H9 (cell line): ENCODE results near the gene HEXD. TPM values are rescaled to one million over a fixed set of nuclear protein-coding genes. Genes with fewer than 3 reads are reported as not detected.
"Not testable (repeated sequence)": the region's sequence is repeated elsewhere in the genome, so short reads cannot be mapped to it uniquely, and the experiment has no call there.

Experiments used
- DNase-seq: peaks from one replicate; pipeline ENCODE4 v3.0.0-alpha.2; 2017
- H2AFZ ChIP-seq: one replicate; pipeline ENCODE4 v1.6.1; 2013; ENCODE audit warnings: mild to moderate bottlenecking, low read length, control low read depth, moderate library complexity
- H2AK5ac ChIP-seq: 2 replicates; pipeline ENCODE4 v1.6.1; 2013; ENCODE audit warnings: low read length, control low read depth, mixed read lengths; ENCODE audit not compliant: insufficient read length
- H2BK120ac ChIP-seq: one replicate; pipeline ENCODE4 v1.6.1; 2013; ENCODE audit warnings: low read depth, mild to moderate bottlenecking, low read length, control low read depth, inconsistent platforms; ENCODE audit not compliant: poor library complexity, severe bottlenecking
- H2BK12ac ChIP-seq: 2 replicates; pipeline ENCODE4 v1.6.1; 2013; ENCODE audit warnings: low read length, control low read depth, mixed read lengths, low read depth; ENCODE audit not compliant: insufficient read length
- H2BK15ac ChIP-seq: 2 replicates; pipeline ENCODE4 v1.6.1; 2013; ENCODE audit warnings: low read depth, low read length, control low read depth
- H2BK20ac ChIP-seq: one replicate; pipeline ENCODE4 v1.6.1; 2013; ENCODE audit warnings: low read depth, mild to moderate bottlenecking, low read length, control low read depth, inconsistent platforms; ENCODE audit not compliant: poor library complexity, severe bottlenecking
- H2BK5ac ChIP-seq: 2 replicates; pipeline ENCODE4 v1.6.1; 2013; ENCODE audit warnings: low read length, control low read depth, mixed read lengths; ENCODE audit not compliant: insufficient read length
- H3K14ac ChIP-seq: 2 replicates; pipeline ENCODE4 v1.6.1; 2013; ENCODE audit warnings: low read length, control low read depth; ENCODE audit not compliant: insufficient read depth
- H3K18ac ChIP-seq: 2 replicates; pipeline ENCODE4 v1.6.1; 2013; ENCODE audit warnings: low read depth, mild to moderate bottlenecking, mixed read lengths, low read length, control low read depth; ENCODE audit not compliant: insufficient read length
- H3K23ac ChIP-seq: 2 replicates; pipeline ENCODE4 v1.6.1; 2013; ENCODE audit warnings: low read length, control low read depth, mixed read lengths, low read depth; ENCODE audit not compliant: insufficient read length
- H3K23me2 ChIP-seq: 2 replicates; pipeline ENCODE4 v1.6.1; 2013; ENCODE audit warnings: low read depth, mild to moderate bottlenecking, mixed read lengths, low read length, control low read depth; ENCODE audit not compliant: insufficient read length, poor library complexity, severe bottlenecking
- H3K27ac ChIP-seq: 2 replicates; pipeline ENCODE4 v1.5.1; 2013; ENCODE audit warnings: low read length, control low read depth, mixed read lengths, low read depth; ENCODE audit not compliant: insufficient read length
- H3K27me3 ChIP-seq: 2 replicates; pipeline ENCODE4 v1.6.1; 2013; ENCODE audit warnings: low read length, control low read depth, inconsistent platforms; ENCODE audit not compliant: insufficient read depth
- H3K4ac ChIP-seq: 2 replicates; pipeline ENCODE4 v1.6.1; 2013; ENCODE audit warnings: low read depth, mild to moderate bottlenecking, control low read depth, inconsistent platforms, low read length, moderate library complexity
- H3K4me1 ChIP-seq: 2 replicates; pipeline ENCODE4 v1.6.1; 2013; ENCODE audit warnings: low read length, control low read depth, inconsistent platforms; ENCODE audit not compliant: insufficient read depth
- H3K4me2 ChIP-seq: 2 replicates; pipeline ENCODE4 v1.6.1; 2013; ENCODE audit warnings: low read length, control low read depth, mixed read lengths; ENCODE audit not compliant: insufficient read length, insufficient read depth
- H3K56ac ChIP-seq: 2 replicates; pipeline ENCODE4 v1.6.1; 2013; ENCODE audit warnings: low read depth, mild to moderate bottlenecking, mixed read lengths, low read length, control low read depth; ENCODE audit not compliant: insufficient read length
- H3K79me1 ChIP-seq: 2 replicates; pipeline ENCODE4 v1.6.1; 2013; ENCODE audit warnings: low read depth, mild to moderate bottlenecking, moderate library complexity, low read length, control low read depth, inconsistent platforms; ENCODE audit not compliant: insufficient read depth, poor library complexity, severe bottlenecking
- H3K79me2 ChIP-seq: 2 replicates; pipeline ENCODE4 v1.6.1; 2013; ENCODE audit warnings: low read length, control low read depth, inconsistent platforms; ENCODE audit not compliant: insufficient read depth
- H3K9ac ChIP-seq: 2 replicates; pipeline ENCODE4 v1.6.1; 2013; ENCODE audit warnings: low read length, control low read depth, mixed read lengths; ENCODE audit not compliant: insufficient read length; ENCODE audit errors: extremely low read depth
- H3K9me3 ChIP-seq: one replicate; pipeline ENCODE4 v1.6.1; 2013; ENCODE audit warnings: low read depth, low read length, inconsistent platforms; ENCODE audit not compliant: control insufficient read depth
- H3T11ph ChIP-seq: one replicate; pipeline ENCODE4 v1.6.1; 2013; ENCODE audit warnings: mild to moderate bottlenecking, low read length, control low read depth, inconsistent platforms
- H4K20me1 ChIP-seq: one replicate; pipeline ENCODE4 v1.6.1; 2013; ENCODE audit not compliant: control insufficient read depth, insufficient read length, insufficient read depth
- H4K5ac ChIP-seq: 2 replicates; pipeline ENCODE4 v1.6.1; 2013; ENCODE audit warnings: low read depth, mild to moderate bottlenecking, mixed read lengths, low read length, control low read depth; ENCODE audit not compliant: insufficient read length
- H4K8ac ChIP-seq: replicated peaks from 2 replicates; pipeline ENCODE4 v1.6.1; 2013; ENCODE audit warnings: low read length, control low read depth, mixed read lengths, low read depth; ENCODE audit not compliant: insufficient read length
- H4K91ac ChIP-seq: 2 replicates; pipeline ENCODE4 v1.6.1; 2013; ENCODE audit warnings: low read depth, mild to moderate bottlenecking, moderate library complexity, mixed read lengths, low read length, control low read depth; ENCODE audit not compliant: insufficient read length
- H3K27ac Mint-ChIP-seq, 3 experiments: 2 replicates in 2 of 3; 3 replicates in 1 of 3; pipeline ENCODE4 v1.8.0; 2020 to 2021; ENCODE audit warnings: mixed read lengths in 3 of 3, mild to moderate bottlenecking in 1 of 3, moderate library complexity in 1 of 3
- H3K27me3 Mint-ChIP-seq: 2 replicates; pipeline ENCODE4 v1.8.0; 2021; ENCODE audit warnings: low read depth, mild to moderate bottlenecking, moderate library complexity, mixed read lengths
- H3K36me3 Mint-ChIP-seq, 3 experiments: 2 replicates in 2 of 3; 3 replicates in 1 of 3; pipeline ENCODE4 v1.8.0; 2020 to 2021; ENCODE audit warnings: low read depth in 3 of 3, mixed read lengths in 3 of 3; ENCODE audit not compliant: insufficient read depth in 1 of 3
- H3K4me1 Mint-ChIP-seq, 2 experiments: 2 replicates each; pipeline ENCODE4 v1.8.0; 2020; ENCODE audit warnings: mixed read lengths in 2 of 2
- H3K4me3 Mint-ChIP-seq, 2 experiments: 2 replicates in 1 of 2; 3 replicates in 1 of 2; pipeline ENCODE4 v1.8.0; 2020 to 2021; ENCODE audit warnings: mild to moderate bottlenecking in 2 of 2, mixed read lengths in 2 of 2, moderate library complexity in 1 of 2
- H3K9me3 Mint-ChIP-seq, 2 experiments: 2 replicates in 1 of 2; 3 replicates in 1 of 2; pipeline ENCODE4 v1.8.0; 2020; ENCODE audit warnings: mild to moderate bottlenecking in 2 of 2, mixed read lengths in 2 of 2, moderate library complexity in 1 of 2
- WGBS: extraction: QIAGEN DNeasy Blood & Tissue Kit; methylation state at CpG from one replicate; pipeline ENCODE4 v1.1.7; 2013; ENCODE audit warnings: missing lambda C conversion rate, low lambda C conversion rate, mixed read lengths; ENCODE audit not compliant: insufficient read length; ENCODE audit errors: extremely low coverage; 5-methylcytosine and 5-hydroxymethylcytosine counted together
- total RNA-seq: library from RNA; stranded (reverse); gene quantifications from 2 replicates; pipeline ENCODE4 v1.2.1, GENCODE V29; 2021

HEXD gene
- total RNA-seq, 1 experiment from 2014 or later, result 23.2 TPM

DNA sequence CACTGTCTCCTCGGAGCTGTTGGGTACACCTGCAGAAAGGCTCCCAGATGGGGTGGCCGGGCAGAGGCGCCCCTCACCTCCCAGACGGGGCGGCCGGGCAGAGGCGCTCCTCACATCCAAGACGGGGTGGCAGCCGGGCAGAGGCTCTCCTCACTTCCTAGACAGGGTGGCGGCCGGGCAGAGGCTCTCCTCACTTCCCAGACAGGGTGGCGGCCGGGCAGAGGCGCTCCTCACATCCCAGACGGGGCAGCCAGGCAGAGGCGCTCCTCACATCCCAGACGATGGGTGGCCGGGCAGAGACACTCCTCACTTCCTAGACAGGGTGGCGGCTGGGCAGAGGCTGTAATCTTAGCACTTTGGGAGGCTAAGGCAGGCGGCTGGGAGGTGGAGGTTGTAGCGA, 35.6 kb downstream of the HEXD start:
- H3K4me3 Mint-ChIP-seq, H3K4me1 ChIP-seq, H3K27ac ChIP-seq, H3K4ac ChIP-seq, H3K23me2 ChIP-seq, H2BK20ac ChIP-seq, H4K20me1 ChIP-seq, H2BK12ac ChIP-seq, H4K5ac ChIP-seq, H3K9me3 ChIP-seq, H3K79me1 ChIP-seq, H3K79me2 ChIP-seq, H4K8ac ChIP-seq, H2AK5ac ChIP-seq, H4K91ac ChIP-seq, H3K14ac ChIP-seq, H3K9ac ChIP-seq, H2AFZ ChIP-seq, H2BK15ac ChIP-seq, H3K27ac Mint-ChIP-seq, DNase-seq, H3K4me2 ChIP-seq, H3T11ph ChIP-seq, H3K23ac ChIP-seq, H3K18ac ChIP-seq, H3K56ac ChIP-seq, H2BK5ac ChIP-seq, H3K27me3 ChIP-seq, H2BK120ac ChIP-seq: not testable (repeated sequence)
- Mint-ChIP-seq H3K4me1 (peaks cover 14 to 18% of the 10 kb centered on the region in 2 experiments), H3K9me3 (peaks cover 24 to 40% of the 10 kb centered on the region in 2 experiments), H3K36me3 (peaks cover 7 to 18% (median 16%) of the 10 kb centered on the region in 3 experiments), H3K27me3 (peaks cover 16% of the 10 kb centered on the region)
- no CpG with 5 or more reads among the region's 21 CpGs for WGBS
